ENCODE measurements around the gene WASHC1. TPM values are rescaled to one million over a fixed set of nuclear protein-coding genes. Genes with fewer than 3 reads are reported as not detected.

Gene WASHC1
- total RNA-seq, 2 experiments from 2014 or later: 22.8 to 24.7 TPM

Other genes starting within 250 kb of the WASHC1 start
- under 1 TPM in 1 of 2 experiments, not detected in 1; 0.52 TPM for gene FOXD4, start 89.0 kb upstream of the WASHC1 start, total RNA-seq
- gene ZNG1A, start 149.6 kb upstream of the WASHC1 start, total RNA-seq: 10 to 100 TPM; 32.8 to 33.5 TPM
- gene DOCK8, start 185.4 kb upstream of the WASHC1 start, total RNA-seq: 100 to 1,000 TPM; 386 to 389 TPM

All from activated CD8-positive, alpha-beta T cell treated with anti-CD3 and anti-CD28 coated beads, Interleukin-2, amount 10 ng/mL, durations not matched to agents 7 days and 5 days (primary cell).